ENCODE results near the gene GALNT9.
"Not testable (repeated sequence)": the region's sequence is repeated elsewhere in the genome, so short reads cannot be mapped to it uniquely, and the experiment has no call there.

GALNT9 gene

DNA sequence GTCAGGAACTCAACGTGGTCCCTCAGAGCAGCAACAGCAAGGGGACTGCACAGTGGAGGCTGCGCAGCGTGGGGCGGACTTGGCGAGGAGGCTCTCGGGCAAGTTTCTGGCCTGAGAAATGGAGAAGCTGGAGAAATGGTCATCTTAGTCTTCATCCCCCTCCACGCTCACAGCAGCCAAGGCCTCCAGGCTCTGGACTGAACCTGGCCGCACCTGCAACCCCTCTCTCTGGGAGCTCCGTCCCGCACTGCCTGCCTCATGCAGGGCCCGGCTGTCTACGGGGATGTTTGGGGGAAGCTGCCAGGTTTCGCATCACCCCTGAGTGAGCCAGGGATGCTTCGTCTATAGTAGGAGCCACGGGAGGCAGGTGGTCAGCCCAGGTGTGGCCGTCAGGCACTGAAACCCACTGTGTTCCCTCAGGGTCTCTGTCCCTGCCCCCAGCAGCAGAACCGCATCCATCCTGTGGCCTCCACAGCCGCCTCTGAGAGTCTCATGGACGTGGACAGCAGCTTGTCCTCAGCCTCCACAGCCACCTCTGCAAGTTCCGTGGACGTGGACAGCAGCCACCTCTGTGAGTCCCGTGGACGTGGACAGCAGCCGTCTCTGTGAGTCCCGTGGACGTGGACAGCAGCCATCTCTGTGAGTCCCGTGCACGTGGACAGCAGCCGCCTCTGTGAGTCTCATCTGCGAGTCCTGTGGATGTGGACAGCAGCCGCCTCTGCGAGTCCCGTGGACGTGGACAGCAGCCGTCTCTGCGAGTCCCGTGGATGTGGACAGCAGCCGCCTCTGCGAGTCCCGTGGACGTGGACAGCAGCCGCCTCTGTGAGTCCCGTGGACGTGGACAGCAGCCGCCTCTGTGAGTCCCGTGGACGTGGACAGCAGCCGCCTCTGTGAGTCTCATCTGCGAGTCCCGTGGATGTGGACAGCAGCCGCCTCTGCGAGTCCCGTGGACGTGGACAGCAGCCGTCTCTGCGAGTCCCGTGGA lies 29.1 kb upstream of the GALNT9 start:
- not testable (repeated sequence) for DNase-seq

DNA sequence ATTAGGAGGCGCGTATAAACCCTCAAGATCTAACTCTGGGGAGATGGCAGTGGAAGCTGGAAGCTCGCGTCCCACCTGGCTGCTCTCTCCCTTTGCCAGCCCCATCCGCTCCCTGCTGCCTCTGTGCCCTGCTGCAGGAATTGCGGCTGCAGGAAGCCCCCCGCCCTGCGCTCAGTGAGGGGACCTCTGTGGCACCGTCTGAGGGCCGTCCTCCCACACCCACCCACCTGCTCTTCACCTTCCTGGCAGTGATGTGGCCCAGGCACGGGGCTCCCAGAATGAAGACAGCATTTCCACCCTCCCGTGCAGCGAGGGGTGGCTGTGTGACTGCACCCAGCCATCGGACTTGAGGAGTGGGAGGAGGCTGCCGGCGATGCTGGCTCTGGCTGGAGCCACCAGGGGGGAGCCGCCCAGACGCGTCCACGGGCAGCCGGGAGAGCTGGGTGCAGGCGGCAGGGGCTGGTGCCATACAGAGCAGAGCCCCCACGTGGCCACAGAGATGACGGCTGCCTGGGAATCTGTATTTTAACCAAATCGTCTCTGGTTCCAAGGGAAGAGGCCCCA lies 28.3 kb upstream of the GALNT9 start:
- DNase-seq, result no peak

DNA sequence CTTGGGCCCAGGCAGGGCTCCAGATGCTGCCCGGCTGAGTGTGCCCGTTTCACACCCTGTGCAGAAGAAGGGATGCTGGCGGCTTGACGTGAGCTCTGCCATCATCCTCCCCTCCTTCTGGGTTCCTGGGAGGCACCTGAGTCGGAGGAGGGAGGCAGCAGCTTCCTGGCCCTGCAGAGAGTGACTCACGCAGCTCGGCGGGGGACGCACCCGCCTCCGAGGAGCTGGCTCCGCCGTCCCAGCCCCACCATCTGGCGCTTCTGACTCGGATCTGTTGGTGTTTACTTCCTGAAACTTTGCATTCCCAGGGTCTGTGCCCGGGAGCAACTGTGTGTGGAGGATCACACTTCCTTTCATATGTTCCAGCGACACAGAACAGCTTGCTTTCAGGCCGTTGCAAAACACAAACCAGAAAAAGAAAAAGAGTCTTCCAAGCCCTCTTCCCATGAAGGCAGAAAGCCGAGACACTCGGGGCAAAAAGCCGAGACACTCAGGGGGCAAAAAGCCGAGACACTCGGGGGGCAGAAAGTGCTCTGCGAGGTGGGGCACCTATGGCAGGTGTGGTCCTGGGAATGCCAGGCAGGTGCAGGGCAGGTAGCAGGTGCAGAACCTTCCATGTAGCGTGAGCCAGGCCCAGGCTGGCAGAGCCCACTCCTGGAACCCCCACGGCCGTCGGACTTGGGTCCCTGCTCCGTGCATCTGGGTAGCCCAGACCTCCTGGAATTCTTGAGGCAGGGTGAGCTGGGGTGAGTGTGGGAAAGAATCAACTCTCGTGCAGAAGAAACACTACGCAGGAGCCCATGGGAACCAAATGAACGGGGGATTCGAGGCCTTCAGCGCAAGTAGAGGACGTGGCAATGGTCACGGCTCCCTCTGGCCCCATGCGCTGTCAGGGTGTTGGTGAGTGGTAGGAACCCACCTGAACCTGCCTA lies 27.6 kb upstream of the GALNT9 start:
- no peak for DNase-seq

DNA sequence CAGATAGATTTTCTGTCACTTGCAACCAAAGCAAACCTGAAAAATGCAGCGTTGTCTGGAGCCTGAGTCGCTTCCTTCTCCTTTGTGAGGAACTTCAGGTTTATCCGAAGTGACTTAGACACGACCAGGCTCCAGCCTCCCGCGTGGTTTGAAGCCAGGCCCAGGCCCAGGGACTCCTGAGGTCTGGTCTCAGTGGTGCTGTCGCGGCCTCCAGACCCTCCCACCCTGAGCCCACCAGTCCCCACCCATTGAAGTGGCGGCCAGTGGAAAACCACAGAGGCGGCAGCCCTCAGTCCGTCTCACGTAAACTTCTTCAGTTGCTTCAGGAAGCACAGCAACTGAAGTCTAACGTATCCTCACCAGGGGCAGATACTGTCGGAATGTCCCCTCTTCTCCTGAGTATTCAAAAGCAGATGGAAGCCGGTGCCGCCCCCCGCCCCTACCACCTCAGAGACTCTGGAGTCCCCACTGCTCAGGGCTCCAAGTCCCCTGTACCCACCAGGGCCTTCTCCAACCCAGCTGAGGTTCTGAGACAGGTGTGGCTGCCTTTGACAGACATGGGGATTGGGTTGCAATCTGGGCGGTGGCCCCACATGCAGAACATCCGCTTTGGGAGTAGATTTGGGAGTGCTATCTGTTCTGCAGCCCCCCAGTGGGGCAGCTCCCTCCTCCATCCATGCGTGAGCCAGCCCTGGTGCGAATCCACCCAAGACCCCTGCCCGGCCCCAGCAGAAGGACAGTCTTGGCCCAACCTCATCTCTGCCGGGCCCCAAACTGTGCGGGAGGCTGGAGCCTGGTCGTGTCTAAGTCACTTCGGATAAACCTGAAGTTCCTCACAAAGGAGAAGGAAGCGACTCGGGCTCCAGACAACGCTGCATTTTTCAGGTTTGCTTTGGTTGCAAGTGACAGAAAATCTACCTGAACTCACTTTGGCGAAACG lies 26.6 kb upstream of the GALNT9 start:
- DNase-seq, result no peak

DNA sequence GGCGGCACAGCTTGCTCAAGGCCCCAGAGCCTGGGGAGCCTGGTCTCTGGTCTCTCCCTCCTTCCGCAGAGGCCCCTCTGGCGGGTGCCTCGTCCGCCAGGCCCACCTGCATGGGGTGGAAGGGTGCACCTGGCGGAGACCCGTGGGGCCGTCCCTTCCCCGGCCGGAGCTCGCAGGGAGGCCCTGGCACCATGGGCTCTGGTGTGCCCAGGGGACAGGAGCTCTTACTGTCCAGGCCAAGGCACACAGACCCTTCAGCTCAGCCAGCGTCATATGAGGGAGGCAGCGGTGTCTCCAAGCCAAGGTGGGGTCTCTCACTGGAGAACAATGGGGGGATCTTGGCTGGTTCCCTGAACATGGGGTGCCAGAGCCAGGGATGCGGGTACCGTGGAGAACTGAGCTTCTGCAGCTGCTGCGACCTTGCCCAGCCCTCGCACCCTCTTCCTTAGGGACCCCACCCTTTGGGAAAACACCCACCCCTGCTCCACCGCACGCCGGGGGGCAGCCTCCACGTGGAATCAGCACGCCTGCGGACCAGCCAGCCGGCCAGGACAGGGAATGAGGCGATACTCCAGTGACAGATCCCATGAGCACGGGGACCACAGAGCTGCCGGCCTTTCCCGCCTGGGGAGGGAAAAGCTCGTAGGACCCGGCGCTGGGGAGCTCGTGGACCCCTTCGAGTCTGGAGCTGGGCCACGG lies 25.7 kb upstream of the GALNT9 start:
- no peak for DNase-seq

DNA sequence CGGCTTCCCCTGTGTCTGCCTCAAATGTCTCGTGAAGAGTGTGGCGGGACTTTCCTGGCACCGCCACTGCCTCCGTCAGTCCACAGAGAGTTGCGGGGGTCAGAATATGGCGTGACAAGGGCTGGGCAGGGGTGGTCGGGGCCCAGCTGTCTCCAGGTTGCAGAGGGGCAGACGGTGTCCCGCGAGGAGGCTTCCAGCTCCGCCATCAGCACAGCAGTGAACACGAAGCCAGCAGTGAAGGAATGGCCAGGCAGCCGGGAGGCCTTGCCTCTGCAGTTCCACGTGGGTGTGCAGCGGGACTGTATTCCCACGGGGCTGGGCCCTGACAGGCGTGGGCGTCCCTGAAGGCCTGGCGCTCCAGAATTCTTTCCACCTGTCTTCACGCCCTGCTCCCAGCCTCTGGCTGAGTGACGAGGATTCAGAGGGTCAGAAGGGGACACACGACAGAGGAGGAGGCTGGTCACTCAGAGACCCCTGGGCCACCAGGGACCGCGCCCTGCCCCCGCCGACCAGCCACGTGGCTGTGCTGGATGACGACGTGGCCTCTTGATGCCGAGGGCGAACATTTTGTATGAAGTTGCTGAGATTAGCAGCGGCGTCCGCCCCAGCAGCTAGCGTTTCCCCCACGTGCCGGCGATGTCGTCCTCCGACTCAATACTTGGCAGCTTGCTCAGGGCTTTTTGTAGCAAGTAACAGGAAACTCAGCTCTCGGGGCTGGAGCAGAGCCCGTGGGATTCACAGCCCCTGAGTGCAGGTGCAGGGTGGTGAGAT lies 25.0 kb upstream of the GALNT9 start:
- no peak for DNase-seq

DNA sequence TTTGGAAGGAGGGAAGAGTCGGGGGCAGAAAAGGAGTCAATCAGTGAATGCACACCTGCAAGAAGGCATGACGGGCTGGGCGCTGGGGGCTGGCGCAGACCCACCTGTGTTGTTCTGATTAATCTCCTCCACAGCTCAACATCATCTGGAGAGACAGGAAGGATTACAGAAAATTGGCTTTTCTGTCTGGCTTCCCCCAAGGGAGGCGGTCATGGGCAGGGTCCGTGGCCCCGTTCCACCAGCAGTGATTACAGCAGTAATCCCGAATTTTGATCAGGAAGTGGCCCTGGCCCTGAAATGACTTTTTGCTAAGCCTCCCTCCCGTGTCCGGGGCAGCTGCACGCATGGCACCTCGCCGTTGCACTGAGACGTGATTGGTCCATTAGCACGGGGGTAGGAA lies 24.4 kb upstream of the GALNT9 start:
- no peak for DNase-seq

DNA sequence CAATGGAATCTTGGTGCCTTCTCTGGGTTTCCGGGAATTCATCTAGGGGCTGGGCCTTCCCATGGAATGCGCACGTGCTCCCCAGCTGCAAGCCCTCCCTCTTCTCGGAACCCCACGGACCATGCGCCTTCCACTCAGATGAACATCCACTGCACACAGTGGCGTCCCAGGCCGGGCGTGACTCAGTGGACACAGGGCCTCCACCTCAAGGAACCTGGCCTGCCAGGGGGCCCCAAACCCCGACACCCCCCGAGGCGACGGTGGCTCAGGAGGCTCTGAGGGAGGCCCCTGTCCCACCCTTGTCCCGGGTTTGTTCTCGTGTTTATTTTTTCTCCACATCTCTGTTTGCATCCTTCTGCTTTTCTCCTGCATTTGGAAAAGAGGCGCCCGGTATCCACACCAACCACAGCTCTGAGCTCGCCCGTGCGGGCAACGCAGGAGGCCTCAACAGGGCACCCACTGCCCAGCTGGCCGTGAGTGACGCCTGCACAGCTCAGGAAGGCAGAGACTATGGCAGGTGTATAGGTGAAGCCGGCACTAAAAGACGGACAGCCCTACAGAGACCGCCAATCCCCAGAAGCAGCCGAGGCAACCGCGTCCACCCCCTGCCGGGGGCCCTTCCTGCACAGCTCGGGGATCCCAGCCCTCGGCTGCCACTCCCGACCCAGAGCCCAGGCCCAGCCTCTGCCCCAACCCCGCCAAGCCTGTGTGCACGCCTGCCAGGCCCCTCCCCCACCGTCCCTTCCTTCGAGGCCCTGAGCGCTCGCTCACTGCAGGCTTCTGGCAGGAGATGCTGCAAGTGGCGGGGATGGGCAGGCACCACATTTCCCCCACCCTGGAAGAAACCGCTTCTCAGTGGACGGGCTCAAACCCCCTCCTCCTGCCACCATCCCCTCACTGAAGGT lies 23.8 kb upstream of the GALNT9 start:
- DNase-seq, result no peak

DNA sequence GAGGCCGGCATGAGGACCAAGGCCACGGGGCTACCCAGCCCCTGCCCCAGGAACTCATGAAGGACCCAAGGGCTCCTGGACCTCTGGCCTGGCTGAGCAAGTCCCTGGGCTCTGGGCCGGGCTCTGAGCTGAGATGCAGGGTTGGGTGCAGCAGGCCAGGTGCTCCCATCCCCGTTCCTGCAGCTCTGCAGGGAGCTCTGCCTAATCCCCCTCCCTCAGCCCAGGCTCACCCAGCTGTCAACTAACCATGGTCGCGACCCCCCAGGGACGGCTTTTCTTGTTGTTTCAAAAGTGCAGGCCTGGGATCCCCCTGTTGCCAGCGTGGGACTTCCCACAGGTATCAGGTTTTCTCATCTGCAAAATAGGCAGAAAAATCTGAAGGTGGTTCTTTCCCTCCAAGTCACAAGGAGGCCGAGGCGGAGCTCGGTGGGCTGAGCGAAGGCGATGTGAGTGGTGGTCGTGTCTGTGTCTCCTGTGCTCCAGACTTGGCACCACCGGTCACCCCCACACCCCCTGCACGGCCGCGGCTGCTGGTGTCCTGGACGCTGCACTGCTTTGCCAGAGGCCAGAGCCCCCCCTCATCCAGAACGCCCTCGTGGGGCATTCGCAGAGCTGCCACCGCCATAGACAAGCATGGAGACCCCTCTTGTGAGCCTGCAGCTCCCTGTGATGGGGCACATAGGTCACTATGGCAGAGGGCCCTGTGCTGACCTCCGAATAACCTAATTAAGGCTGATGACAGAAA lies 22.5 kb upstream of the GALNT9 start:
- no peak for DNase-seq

DNA sequence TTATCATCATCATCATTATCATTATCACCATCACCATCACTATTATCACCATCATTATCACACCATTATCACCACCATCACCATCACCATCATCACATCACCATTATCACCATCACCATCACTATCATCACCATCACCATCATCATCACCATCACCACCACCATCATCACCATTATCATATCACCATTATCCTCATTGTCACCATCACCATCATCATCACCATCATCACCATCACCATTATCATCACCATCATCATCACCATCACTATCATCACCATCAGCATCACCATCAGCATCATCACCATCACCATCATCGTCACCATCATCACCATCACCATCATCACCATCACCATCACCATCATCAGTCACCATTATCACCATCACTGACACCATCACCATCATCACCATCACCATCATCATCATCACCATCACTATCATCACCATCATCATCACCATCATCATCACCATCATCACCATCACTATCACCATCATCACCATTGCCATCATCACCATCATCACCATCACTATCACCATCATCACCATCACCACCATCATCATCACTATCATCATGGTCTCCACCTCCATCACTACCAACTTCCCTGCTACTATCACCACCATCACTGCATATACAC lies 20.2 kb upstream of the GALNT9 start:
- no peak for DNase-seq

DNA sequence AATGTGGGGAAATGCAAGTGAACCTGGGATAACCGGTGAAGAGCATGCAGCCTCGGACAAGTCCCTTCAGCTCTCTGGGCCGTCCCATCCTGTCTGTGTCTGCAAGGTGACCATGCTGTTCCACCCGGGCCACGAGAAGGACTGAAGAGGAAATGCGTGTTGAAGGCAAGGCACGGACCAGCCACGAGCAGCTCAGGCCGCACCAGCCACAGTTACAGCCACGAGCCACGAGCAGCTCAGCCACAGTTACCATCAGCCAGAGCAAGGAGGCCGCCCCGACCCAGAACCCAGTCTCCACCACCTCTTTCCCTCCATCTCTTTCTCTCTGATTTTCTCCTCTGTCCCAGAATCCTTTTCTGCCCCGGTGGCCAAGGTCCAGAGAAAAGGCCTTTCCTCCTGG lies 18.8 kb upstream of the GALNT9 start:
- no peak for DNase-seq

DNA sequence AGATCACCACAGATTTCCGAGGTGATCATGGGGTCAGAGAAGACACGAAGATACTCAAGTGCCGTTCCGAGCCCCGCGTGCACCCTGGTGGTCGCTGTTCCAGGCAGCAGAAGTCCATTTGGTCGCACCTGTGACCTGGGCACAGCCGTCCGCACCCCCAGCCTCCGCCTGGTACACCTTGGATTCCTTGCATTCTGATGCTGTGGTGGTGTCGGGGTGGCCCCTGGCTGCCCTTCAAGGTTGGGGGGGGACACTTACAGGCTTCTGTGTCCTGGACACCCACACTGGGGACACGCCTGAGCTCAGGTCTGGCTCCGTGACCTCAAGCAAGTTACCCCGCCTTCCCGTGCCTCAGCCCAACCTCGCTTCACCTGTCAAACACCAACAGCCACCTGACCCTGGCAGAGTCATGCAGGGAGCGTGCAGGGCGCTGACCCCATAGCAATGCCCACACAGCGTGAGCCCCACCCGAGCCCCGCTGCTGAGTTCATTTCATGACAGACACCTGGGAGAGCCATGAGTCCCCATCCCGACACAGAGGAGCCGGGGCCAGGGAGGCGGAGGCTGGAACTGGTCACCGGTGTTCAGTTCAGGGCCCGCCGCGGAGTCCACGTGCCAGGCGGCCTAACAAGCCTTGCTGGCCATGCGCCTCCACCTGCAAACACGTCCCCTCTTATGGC lies 17.9 kb upstream of the GALNT9 start:
- no peak for DNase-seq

DNA sequence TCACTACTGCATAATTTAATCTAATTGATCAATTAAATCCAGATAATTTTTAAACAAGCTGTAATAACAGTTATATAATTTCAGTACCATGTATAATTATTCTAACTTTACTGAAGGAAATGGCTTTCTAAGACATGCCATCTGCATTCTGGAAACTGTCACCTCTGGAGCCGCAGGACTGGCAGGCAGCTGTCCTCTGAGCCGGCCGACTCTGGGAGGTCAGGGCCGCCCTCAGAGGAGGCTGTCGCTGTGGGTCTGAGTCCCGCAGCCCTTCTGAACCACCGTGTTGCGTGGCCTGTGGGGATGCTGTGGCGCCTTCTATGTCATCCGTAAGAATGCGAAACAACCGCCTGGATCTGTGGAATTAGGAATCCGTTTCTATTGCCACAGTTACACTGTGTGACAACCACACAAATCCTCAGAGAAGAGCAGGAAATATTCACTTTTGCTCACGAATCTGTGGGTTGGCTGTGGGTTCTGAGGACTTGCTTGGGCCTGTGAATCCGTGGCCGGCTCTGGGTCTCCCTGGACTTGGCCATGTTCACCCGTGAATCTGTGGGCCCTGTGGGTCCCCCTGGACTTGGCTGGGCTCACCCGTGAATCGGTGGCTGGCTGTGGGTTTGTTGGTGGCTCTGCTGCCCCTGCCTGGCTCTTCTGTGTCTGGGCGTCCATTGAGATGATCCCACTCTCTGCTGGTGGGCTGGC lies 17.2 kb upstream of the GALNT9 start:
- DNase-seq, result no peak

DNA sequence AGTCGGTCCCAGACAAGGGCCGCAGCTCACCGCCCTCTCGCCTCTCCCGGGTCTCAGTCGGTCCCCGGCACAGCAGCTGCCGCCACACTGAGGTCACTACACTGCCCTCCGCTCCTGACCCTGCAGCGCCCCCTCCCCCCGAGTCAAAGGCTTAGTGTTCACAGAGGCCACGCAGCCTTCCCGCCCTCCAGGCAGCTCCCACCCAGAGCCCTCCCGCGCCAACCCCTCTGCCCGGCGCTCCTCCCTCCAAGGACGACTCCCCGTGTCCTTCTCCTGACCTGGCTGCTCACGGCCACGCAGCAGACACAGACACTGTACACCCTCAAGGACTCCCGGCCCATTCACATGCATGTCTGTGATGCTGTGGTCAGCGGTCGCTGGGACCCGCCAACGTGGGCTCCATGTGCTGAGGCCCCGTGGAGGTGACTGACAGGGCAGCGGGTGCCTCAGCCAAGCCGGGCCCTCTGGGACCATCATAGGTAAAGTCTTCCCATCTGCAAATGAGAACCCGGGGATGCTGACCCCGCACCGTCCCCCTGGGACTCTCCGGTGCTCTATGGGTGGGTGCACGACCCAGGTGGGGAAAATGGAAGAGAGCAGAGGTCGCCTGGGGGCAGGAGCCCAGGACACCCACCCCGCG lies 16.3 kb upstream of the GALNT9 start:
- DNase-seq, result no peak

DNA sequence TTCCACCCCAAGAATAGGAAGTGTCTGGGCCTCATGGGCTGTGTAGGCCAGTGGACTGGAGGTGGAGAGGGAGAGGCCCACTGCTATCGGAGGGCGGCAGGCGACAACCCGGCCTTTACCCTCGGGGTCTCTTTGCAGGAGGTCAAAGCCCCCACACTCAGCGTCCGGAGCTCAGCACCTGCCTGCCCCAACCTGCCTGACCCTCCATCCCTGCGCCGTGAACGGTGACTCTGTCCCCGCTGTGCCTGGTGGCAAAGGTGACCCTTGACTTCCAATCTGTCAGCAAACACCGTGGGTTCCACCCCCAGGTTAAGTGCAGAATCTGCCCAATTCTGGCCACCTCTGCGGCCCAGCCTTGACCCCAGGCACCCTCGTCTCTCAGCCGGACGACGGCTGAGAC lies 15.7 kb upstream of the GALNT9 start:
- no peak for DNase-seq

DNA sequence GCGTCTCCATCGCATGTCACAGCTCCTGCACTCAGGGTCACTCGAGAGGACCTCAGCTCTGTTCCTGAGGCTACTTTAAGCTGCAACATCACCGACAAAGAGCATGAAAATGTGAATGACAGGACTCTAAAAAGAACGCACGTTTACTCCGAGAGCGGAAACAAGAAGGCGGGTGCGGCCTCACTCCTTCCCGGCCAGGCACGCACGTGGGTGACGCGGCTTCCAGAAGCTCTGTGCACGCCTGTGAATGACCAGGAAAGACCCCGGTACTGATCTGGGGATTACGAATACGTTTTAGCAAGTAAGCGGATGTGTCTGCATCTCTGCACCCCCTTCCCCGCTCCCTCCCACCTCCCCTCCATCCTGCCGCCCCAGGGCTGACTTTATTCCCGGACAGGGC lies 15.2 kb upstream of the GALNT9 start:
- DNase-seq, result no peak

DNA sequence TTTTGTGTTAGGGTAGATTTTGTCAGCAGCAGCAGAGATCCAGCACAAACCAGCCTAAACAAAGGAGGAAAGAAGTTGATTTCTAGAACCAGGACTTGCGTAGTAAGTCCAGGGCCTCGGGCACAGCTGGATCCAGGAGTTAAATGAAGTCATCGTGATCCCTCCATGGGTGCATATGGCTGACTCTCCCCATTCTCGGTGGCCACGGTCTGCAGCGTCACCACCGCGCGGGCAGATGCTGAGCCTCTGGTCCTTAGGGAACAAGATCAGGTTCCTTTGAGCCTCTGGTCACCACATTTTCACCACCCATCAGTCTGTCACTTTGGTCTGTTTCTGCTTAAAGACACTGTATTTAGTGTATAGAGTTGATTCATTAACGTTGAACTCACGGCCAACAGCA lies 14.8 kb upstream of the GALNT9 start:
- no peak for DNase-seq

Measured in CD4-positive, alpha-beta T cell treated with Interferon gamma for 1 hour (primary cell).